Measurements from ENCODE around the gene TP53. TPM values are rescaled to one million over a fixed set of nuclear protein-coding genes. Genes with fewer than 3 reads are reported as not detected.

The TP53 gene
- total and polyA plus RNA-seq, 9 of the 15 experiments (the other 6 are each of a cell fraction or from before 2014, with no cell fraction given): 2.8 to 14.0 (median 7.1) TPM

GRCh38 chr17:7651097-7651664, 36.1 kb downstream of the TP53 start:
- H3K36me3 ChIP-seq (ENCODE audit: control insufficient read depth, insufficient read depth, low read length): no peaks in the 10 kb centered on the region
- H3K4me1 ChIP-seq (replicated peaks in 1 of 2; ENCODE audit: control insufficient read depth in 2 of 2, insufficient read depth in 2 of 2, low read length in 2 of 2): peaks cover 18 to 48% of the 10 kb centered on the region in 2 experiments; a peak in 4 of 5 replicates
- no peak for FAIRE-seq
- BruUV-seq (replicated peaks): TSS peak; percentile 73
- WGBS (ENCODE audit: insufficient coverage, low coverage, missing lambda C conversion rate): 1% methylated on average over 19 of the region's 45 CpGs
- CTCF ChIA-PET (ENCODE audit: low intra/inter-chr PET ratio): no interaction called here
- H3K27me3 ChIP-seq (ENCODE audit: control insufficient read depth in 2 of 2, insufficient read depth in 2 of 2, low read length in 2 of 2): no peaks in the 10 kb centered on the region
- no peaks in the 10 kb centered on the region; the same call in 1 of the 2 replicates for H4K20me1 ChIP-seq (replicated peaks; ENCODE audit: control insufficient read depth, insufficient read depth, low read length)
- no peaks in the 10 kb centered on the region for H3K9me1 ChIP-seq (ENCODE audit: control insufficient read depth, insufficient read depth, low read length)
- H3K4me3 ChIP-seq: peak overlapping the region; percentile 39
- no peak for DNase-seq (ENCODE audit: extremely low read depth in 1 of 4, low spot score in 3 of 4)
- H3K9me3 ChIP-seq (replicated peaks; ENCODE audit: control insufficient read depth, insufficient read depth, low read depth, low read length): no peaks in the 10 kb centered on the region
- no peak for ATAC-seq
- H3K79me2 ChIP-seq (ENCODE audit: control insufficient read depth, insufficient read depth, low read length): no peaks in the 10 kb centered on the region
- POLR2A ChIA-PET: interaction anchor here (0.6 to 2.9 kb wide), 13 partner anchors 9 to 289 kb away, joined by 3 to 41 read pairs (median 5); partner anchors contain the start of genes CD68, MPDU1, SHBG and TP53
- in situ Hi-C loops (cut with MboI) (no loop called here), intact Hi-C loops (cut with micrococcal nuclease) (no loop called here)
- H3K9ac ChIP-seq (ENCODE audit: insufficient read depth in 1 of 2, low read depth in 2 of 2, low read length in 2 of 2): peak overlapping the region; percentile 44 to 89; a peak in 3 of 4 replicates
- H2AFZ ChIP-seq (ENCODE audit: low read depth, low read length): peak overlapping the region; percentile 59; the same call in 1 of the 2 replicates
- H3K4me2 ChIP-seq (ENCODE audit: insufficient read depth, low read length): peak overlapping the region; percentile 68
- no peak overlapping the region for H3K27ac ChIP-seq (ENCODE audit: extremely low read depth, low read depth, low read length)
- peak in 1 of 2 experiments; percentile 1 for TF ChIP-seq E2F6 (IDR thresholded peaks at IDR 0.05; ENCODE audit: borderline replicate concordance in 1 of 2, extremely low read depth in 1 of 2, insufficient read depth in 1 of 2, insufficient read length in 1 of 2, low read depth in 1 of 2, low read length in 1 of 2, poor library complexity in 1 of 2, severe bottlenecking in 1 of 2)
- TF ChIP-seq RBFOX2 (IDR thresholded peaks at IDR 0.05; ENCODE audit: low read depth, low read length): peak; percentile 51
- 0 out of 4 replicates have a peak, but pooled peaks of 1 of the 2 experiments have one; percentile 30 for TF ChIP-seq HDAC1 (IDR thresholded peaks at IDR 0.05)
- no peak for TF ChIP-seq ZNF511 (CRISPR knock-in tag; IDR thresholded peaks at IDR 0.05)
- peak; percentile 38; the same call in 1 of the 2 replicates for TF ChIP-seq GTF2A2 (tag; IDR thresholded peaks at IDR 0.05)
- TF ChIP-seq ZBTB40 (IDR thresholded peaks at IDR 0.05): peak; percentile 40; the same call in 1 of the 2 replicates
- no peak for TF ChIP-seq ZBTB40 (CRISPR knock-in tag; IDR thresholded peaks at IDR 0.05)
- TF ChIP-seq ZBTB43 (CRISPR knock-in tag; IDR thresholded peaks at IDR 0.05): no peak
- TF ChIP-seq CC2D1A (IDR thresholded peaks at IDR 0.05): no peak
